HG03175 (cell line): ENCODE measurements around the gene PIP4K2A.

Experiments
- ATAC-seq: cut with Tn5 transposase; IDR thresholded peaks from one replicate; pipeline ENCODE4 v1.9.1; 2021; ENCODE audit warnings: mild to moderate bottlenecking, moderate library complexity; ENCODE audit not compliant: unreplicated experiment

The PIP4K2A gene

GRCh38 chr10:22604344-22605126 lies 109.8 kb downstream of the PIP4K2A start:
- ATAC-seq: no peak

- no peak for ATAC-seq
Observed at GRCh38 chr10:22603581-22603980, 110.8 kb downstream of the PIP4K2A start.

GRCh38 chr10:22601618-22602017 lies 112.8 kb downstream of the PIP4K2A start:
- no peak for ATAC-seq

GRCh38 chr10:22599636-22600228 lies 114.6 kb downstream of the PIP4K2A start:
- ATAC-seq: no peak

GRCh38 chr10:22599048-22599561 lies 115.3 kb downstream of the PIP4K2A start:
- peak; percentile 26 for ATAC-seq

GRCh38 chr10:22598478-22598877 lies 115.9 kb downstream of the PIP4K2A start:
- ATAC-seq: no peak

GRCh38 chr10:22597138-22597537 lies 117.2 kb downstream of the PIP4K2A start:
- ATAC-seq: peak; percentile 77

- ATAC-seq: no peak
Observed at GRCh38 chr10:22593636-22594198, 120.7 kb downstream of the PIP4K2A start.

- no peak for ATAC-seq
Observed at GRCh38 chr10:22593026-22593425, 121.4 kb downstream of the PIP4K2A start.

- no peak for ATAC-seq
Observed at GRCh38 chr10:22589851-22590514, 124.4 kb downstream of the PIP4K2A start.

- ATAC-seq: no peak
Observed at GRCh38 chr10:22588462-22588861, 125.9 kb downstream of the PIP4K2A start.

- no peak for ATAC-seq
Observed at GRCh38 chr10:22583683-22584082, 130.7 kb downstream of the PIP4K2A start.

- ATAC-seq: no peak
Observed at GRCh38 chr10:22581461-22581860, 132.9 kb downstream of the PIP4K2A start.

- no peak for ATAC-seq
Observed at GRCh38 chr10:22580711-22581110, 133.7 kb downstream of the PIP4K2A start.

- no peak for ATAC-seq
Observed at GRCh38 chr10:22579826-22580225, 134.6 kb downstream of the PIP4K2A start.

- ATAC-seq: no peak
Observed at GRCh38 chr10:22573820-22574569, 140.4 kb downstream of the PIP4K2A start.

- ATAC-seq: no peak
Observed at GRCh38 chr10:22570733-22571430, 143.5 kb downstream of the PIP4K2A start.

GRCh38 chr10:22570234-22570633 lies 144.1 kb downstream of the PIP4K2A start:
- no peak for ATAC-seq

- no peak for ATAC-seq
Observed at GRCh38 chr10:22568928-22569327, 145.4 kb downstream of the PIP4K2A start.

GRCh38 chr10:22564060-22564459 lies 150.3 kb downstream of the PIP4K2A start:
- no peak for ATAC-seq
